HFF-Myc (cell line): ENCODE measurements around the gene SH2D5.
A peak's percentile ranks its signal among the peaks of the same experiment; 100 is the strongest.

Source experiments
- DNase-seq: peaks from one replicate; pipeline ENCODE4 v3.0.0-alpha.2; 2011; ENCODE audit warnings: low read depth; ENCODE audit errors: extremely low read depth
- H3K4me3 ChIP-seq: replicated peaks from 2 replicates; pipeline ENCODE4 v1.5.1; 2011; ENCODE audit warnings: low read depth, mild to moderate bottlenecking, control low read depth, low read length
- TF ChIP-seq, protein P1 (sequence below): IDR thresholded peaks from 2 replicates; pipeline ENCODE4 v1.5.1; 2012; ENCODE audit warnings: mild to moderate bottlenecking, low read depth, low read length, control low read depth; ENCODE audit errors: missing control alignments

SH2D5 gene

DNA sequence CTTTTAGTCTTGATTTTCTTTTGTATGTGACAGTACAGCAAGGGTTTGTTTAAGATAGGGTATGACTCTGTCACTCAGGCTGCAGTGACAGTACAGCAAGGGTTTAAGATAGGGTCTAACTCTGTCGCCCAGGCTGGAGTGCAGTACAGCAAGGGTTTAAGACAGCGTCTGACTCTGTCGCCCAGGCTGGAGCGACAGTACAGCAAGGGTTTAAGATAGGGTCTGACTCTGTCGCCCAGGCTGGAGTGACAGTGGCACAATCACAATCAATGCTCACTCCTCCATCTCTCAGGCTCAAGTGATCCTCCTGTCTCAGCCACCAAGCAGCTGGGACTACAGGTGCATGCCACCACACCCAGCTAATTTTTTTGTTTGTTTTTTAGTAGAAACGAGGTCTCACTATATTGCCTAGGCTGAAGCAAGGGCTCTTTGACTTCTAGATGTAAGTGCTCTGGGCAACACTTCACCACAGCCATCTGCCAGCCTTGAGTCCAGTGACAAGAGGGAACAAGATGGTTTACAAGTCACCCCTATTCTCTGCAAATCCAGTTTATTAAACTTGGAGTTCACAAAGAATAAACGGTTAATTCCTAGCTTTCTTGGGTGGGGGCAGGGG is 965 bp upstream of the SH2D5 start:
- TF ChIP-seq, protein P1, sequence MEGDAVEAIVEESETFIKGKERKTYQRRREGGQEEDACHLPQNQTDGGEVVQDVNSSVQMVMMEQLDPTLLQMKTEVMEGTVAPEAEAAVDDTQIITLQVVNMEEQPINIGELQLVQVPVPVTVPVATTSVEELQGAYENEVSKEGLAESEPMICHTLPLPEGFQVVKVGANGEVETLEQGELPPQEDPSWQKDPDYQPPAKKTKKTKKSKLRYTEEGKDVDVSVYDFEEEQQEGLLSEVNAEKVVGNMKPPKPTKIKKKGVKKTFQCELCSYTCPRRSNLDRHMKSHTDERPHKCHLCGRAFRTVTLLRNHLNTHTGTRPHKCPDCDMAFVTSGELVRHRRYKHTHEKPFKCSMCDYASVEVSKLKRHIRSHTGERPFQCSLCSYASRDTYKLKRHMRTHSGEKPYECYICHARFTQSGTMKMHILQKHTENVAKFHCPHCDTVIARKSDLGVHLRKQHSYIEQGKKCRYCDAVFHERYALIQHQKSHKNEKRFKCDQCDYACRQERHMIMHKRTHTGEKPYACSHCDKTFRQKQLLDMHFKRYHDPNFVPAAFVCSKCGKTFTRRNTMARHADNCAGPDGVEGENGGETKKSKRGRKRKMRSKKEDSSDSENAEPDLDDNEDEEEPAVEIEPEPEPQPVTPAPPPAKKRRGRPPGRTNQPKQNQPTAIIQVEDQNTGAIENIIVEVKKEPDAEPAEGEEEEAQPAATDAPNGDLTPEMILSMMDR: peak; percentile 0
- H3K4me3 ChIP-seq: peak overlapping the region; percentile 59
- no peak for DNase-seq

DNA sequence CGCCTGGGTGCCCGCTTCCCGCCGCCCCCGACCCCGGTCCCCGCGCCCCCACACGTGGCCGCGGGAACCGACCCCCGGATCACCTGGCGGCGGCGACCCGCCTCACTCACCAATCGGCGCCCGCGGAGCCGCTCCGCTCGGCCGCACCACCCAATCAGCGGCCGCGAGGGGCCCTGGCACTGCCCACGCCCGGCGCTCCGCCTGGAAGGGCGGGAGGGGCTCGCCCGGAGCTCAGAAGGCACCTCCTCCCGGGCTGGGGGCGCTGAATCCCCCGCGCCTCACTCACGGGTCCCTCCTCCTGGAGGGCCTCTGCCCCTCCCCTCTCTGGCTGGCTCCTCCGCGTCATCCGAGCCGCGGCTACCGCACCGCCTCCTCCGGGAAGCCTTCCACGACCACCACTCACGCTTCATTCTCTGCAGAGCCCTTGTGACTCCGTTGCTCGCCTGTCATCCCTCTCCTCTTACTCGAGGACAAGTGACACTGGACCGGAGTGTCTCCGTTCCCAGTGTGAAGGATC is 374 bp downstream of the SH2D5 start:
- TF ChIP-seq, protein P1: no peak
- peak overlapping the region; percentile 59 for H3K4me3 ChIP-seq
- no peak for DNase-seq

DNA sequence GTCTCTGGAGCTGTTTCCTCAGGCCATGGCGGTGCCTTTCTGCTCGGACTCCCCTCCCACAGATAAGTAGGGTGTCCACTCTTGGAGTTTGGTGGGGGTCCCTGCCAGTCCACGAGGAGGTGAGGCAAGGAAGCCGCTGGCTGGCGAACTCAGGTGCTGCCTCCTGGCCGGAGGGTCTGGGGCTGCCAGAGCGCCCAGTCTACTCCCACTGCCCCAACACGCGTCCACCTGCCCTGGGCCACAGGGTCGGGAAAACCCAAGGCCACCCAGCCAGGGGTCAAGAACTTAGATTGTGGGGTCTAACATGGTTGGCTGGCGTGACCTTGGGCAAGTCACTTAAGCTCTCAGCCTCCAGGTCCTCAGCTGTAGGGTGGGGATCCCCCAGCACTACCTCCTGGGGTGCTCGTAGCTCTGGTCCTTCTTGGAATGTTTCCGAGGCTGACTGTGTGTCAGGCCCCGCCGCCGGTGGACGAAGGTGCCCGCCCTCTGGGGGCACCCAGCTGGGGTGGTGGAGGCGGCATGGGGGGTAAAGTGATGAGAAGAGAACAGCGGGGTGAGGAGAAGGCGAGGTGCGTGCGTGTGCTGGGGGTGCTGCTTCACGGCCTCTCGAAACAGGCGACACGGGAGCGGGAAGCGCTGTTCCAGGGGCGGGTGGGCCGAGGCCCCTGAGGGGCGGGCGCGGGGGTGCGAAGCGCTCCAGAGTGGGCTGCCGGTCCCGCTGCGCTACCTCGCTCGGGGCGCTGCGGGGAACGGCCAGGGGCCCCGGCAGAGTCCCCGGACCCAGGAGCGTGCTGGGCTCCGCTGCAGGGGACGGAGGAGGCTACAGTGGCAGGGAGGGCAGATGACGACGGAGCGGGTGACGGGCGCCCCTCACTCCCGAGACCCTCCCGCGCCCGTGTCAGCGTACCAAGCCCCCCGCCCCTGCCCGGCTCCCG is 1.2 kb downstream of the SH2D5 start:
- TF ChIP-seq, protein P1: no peak
- H3K4me3 ChIP-seq: peak overlapping the region; percentile 59

DNA sequence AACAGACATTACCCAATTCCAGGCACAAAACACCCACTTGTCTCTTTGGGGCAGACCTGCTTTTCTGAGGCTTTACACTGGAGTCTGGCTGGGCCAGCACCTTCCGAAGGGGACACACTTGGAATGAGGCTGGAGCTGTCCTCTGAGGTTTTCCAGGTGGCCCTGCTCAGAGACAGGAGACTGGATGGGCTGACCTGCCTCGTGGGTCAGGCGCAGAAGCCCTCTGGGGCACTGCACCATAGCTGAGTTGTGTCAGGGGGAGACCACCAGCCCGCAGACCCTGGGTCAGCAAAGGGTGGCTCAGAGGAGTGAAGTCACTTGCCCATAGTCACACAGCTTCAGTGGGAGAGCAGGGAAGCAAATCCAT is 1.8 kb downstream of the SH2D5 start:
- no peak for DNase-seq
- TF ChIP-seq, protein P1: no peak
- peak overlapping the region; percentile 59 for H3K4me3 ChIP-seq

More for the DNA sequence above, 1.2 kb downstream of the SH2D5 start:
- DNase-seq: no peak

DNA sequence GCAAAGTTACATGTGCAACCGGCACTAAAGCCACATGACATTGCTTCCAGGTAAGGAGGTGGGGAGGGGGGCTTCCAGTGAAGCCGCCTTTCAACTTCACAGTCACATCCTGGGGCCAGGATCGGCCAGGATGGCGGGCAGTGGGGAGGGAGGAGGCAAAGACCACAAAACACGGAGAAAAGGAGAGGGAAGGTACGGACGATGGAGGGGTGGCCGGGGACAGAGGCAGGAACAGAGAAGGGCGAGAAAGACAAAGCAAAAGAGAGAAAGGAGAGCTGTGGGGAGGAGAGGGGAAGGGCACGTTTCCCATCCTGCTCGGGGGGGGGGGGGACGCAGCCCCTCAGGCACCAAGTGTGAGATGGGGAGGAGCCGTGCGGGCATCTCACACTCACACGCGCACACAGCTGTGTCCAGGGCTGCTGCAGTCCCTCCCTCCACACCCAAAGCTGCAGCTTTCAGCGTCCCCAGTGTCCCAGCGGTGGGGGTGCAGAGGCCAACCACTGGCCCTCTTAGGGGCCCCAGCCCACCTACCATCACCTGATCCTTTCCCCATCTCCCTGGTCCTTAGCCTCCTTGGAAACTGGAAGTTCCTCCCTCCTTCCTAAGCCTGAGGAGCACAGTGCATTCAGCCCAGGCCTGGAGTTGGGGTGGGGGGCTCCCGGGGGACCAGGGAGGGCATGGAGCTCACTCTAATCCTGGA is 2.4 kb downstream of the SH2D5 start:
- DNase-seq: no peak
- peak overlapping the region; percentile 59 for H3K4me3 ChIP-seq
- TF ChIP-seq, protein P1: no peak

DNA sequence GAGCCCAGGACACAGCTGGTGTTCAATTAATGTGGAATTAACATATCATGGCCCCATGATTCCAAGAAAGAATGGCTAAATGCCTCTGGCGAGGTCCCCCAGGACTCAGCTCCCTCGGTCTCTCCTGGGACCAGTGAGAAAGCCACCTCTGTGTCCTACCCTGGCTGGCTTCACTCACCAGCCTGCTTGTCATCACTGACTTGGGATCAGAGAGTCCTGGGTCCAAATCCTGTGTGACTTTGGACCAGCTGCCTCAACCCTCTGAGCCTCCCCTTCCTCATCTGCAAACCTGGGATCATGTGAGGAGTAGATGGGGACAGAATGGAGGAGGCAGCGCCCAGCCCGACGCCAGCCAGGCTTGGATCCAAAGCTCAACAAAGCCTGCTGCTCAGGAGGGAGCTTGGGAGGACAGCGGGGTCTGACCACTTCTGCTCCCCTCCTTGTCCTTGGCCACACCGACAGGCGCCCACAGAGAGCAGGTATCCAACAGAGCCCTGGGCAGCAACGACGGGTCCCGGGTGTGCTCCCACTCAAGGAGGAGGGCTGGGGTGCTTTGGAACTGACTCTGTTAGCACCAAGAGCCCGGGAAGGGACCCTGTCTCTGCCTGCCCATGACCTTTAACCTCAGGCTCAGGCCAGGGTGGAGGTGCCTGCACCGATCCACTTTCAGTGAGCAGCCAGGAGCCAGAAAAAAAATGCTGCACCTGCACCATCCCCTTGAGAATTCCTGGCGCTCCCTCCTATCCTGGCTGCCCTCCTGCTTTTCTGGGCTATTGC is 3.2 kb downstream of the SH2D5 start:
- TF ChIP-seq, protein P1: no peak
- no peak for DNase-seq
- no peak overlapping the region; the same call in 1 of the 2 replicates for H3K4me3 ChIP-seq
